HEK293 (cell line): ENCODE measurements around the gene CD79A.

Experiments
- BCL6B ChIP-seq: fragments of 450-650 bp; formaldehyde crosslinking; IDR thresholded peaks from 2 replicates; pipeline ENCODE4 v1.5.1; 2017; ENCODE audit warnings: missing biosample characterization, missing genetic modification characterization
- EGR2 ChIP-seq: fragments of 450-650 bp; formaldehyde crosslinking; IDR thresholded peaks from 2 replicates; pipeline ENCODE4 v1.5.1; 2016; ENCODE audit warnings: low read depth, missing biosample characterization, missing genetic modification characterization
- ELK4 ChIP-seq: IDR thresholded peaks from 2 replicates; pipeline ENCODE4 v1.6.1; 2011; ENCODE audit warnings: mild to moderate bottlenecking, low read depth, low read length, borderline replicate concordance
- GFI1B ChIP-seq: fragments of 450-650 bp; formaldehyde crosslinking; IDR thresholded peaks from 2 replicates; pipeline ENCODE4 v1.5.1; 2016; ENCODE audit warnings: missing biosample characterization, missing genetic modification characterization
- KLF10 ChIP-seq: fragments of 450-650 bp; IDR thresholded peaks from 2 replicates; pipeline ENCODE4 v1.5.1; 2018; ENCODE audit warnings: missing biosample characterization, mild to moderate bottlenecking, missing genetic modification characterization
- REST ChIP-seq: fragments of 450-650 bp; formaldehyde crosslinking; IDR thresholded peaks from 2 replicates; pipeline ENCODE4 v1.5.1; 2016; ENCODE audit warnings: missing biosample characterization, missing genetic modification characterization
- SCRT2 ChIP-seq: fragments of 450-650 bp; formaldehyde crosslinking; IDR thresholded peaks from 2 replicates; pipeline ENCODE4 v1.5.1; 2016; ENCODE audit warnings: missing biosample characterization, missing genetic modification characterization
- TCF7L2 ChIP-seq: IDR thresholded peaks from 2 replicates; pipeline ENCODE4 v1.6.1; 2011; ENCODE audit warnings: low read depth, mild to moderate bottlenecking, inconsistent platforms, low read length, moderate library complexity, borderline replicate concordance
- WT1 ChIP-seq: fragments of 450-650 bp; formaldehyde crosslinking; IDR thresholded peaks from 2 replicates; pipeline ENCODE4 v1.5.1; 2016; ENCODE audit warnings: missing biosample characterization, missing genetic modification characterization
- YY2 ChIP-seq: fragments of 450-650 bp; formaldehyde crosslinking; IDR thresholded peaks from 2 replicates; pipeline ENCODE4 v1.5.1; 2016; ENCODE audit warnings: missing biosample characterization, missing genetic modification characterization
- ZBTB1 ChIP-seq: fragments of 450-650 bp; formaldehyde crosslinking; IDR thresholded peaks from 2 replicates; pipeline ENCODE4 v1.5.1; 2016; ENCODE audit warnings: missing biosample characterization, missing genetic modification characterization
- ZFP3 ChIP-seq: fragments of 450-650 bp; formaldehyde crosslinking; IDR thresholded peaks from 2 replicates; pipeline ENCODE4 v1.5.1; 2016; ENCODE audit warnings: low read depth, missing biosample characterization, missing genetic modification characterization
- ZNF157 ChIP-seq: fragments of 450-650 bp; formaldehyde crosslinking; IDR thresholded peaks from 2 replicates; pipeline ENCODE4 v1.5.1; 2016; ENCODE audit warnings: missing biosample characterization, missing genetic modification characterization
- ZNF16 ChIP-seq: fragments of 450-650 bp; formaldehyde crosslinking; IDR thresholded peaks from 2 replicates; pipeline ENCODE4 v1.5.1; 2016; ENCODE audit warnings: low read depth, missing biosample characterization, missing genetic modification characterization
- ZNF184 ChIP-seq: fragments of 450-650 bp; IDR thresholded peaks from 2 replicates; pipeline ENCODE4 v1.5.1; 2018; ENCODE audit warnings: missing biosample characterization, mild to moderate bottlenecking, missing genetic modification characterization
- ZNF214 ChIP-seq: fragments of 450-650 bp; formaldehyde crosslinking; IDR thresholded peaks from 2 replicates; pipeline ENCODE4 v1.5.1; 2017; ENCODE audit warnings: missing biosample characterization, mild to moderate bottlenecking, missing genetic modification characterization, borderline replicate concordance
- ZNF23 ChIP-seq: fragments of 450-650 bp; formaldehyde crosslinking; IDR thresholded peaks from 2 replicates; pipeline ENCODE4 v1.5.1; 2016; ENCODE audit warnings: missing biosample characterization, missing genetic modification characterization, borderline replicate concordance
- ZNF239 ChIP-seq: fragments of 450-650 bp; formaldehyde crosslinking; IDR thresholded peaks from 2 replicates; pipeline ENCODE4 v1.5.1; 2016; ENCODE audit warnings: missing biosample characterization, missing genetic modification characterization
- ZNF24 ChIP-seq: fragments of 450-650 bp; formaldehyde crosslinking; IDR thresholded peaks from 2 replicates; pipeline ENCODE4 v1.5.1; 2016; ENCODE audit warnings: missing biosample characterization, missing genetic modification characterization
- ZNF311 ChIP-seq: fragments of 450-650 bp; formaldehyde crosslinking; IDR thresholded peaks from 2 replicates; pipeline ENCODE4 v1.5.1; 2017; ENCODE audit warnings: missing biosample characterization, missing genetic modification characterization, borderline replicate concordance
- ZNF37A ChIP-seq: fragments of 450-650 bp; IDR thresholded peaks from 2 replicates; pipeline ENCODE4 v1.5.1; 2018; ENCODE audit warnings: missing biosample characterization, missing genetic modification characterization
- ZNF391 ChIP-seq: fragments of 450-650 bp; formaldehyde crosslinking; IDR thresholded peaks from 2 replicates; pipeline ENCODE4 v1.5.1; 2016; ENCODE audit warnings: low read depth, missing biosample characterization, missing genetic modification characterization, borderline replicate concordance
- ZNF521 ChIP-seq: fragments of 450-650 bp; formaldehyde crosslinking; IDR thresholded peaks from 2 replicates; pipeline ENCODE4 v1.5.1; 2017; ENCODE audit warnings: missing biosample characterization, mild to moderate bottlenecking, missing genetic modification characterization
- ZNF529 ChIP-seq: fragments of 450-650 bp; formaldehyde crosslinking; IDR thresholded peaks from 2 replicates; pipeline ENCODE4 v1.5.1; 2017; ENCODE audit warnings: missing genetic modification characterization, missing biosample characterization; ENCODE audit not compliant: insufficient replicate concordance
- ZNF544 ChIP-seq: fragments of 450-650 bp; formaldehyde crosslinking; IDR thresholded peaks from 2 replicates; pipeline ENCODE4 v1.5.0; 2017; ENCODE audit warnings: missing biosample characterization, missing genetic modification characterization
- ZNF555 ChIP-seq: fragments of 450-650 bp; formaldehyde crosslinking; conservative IDR thresholded peaks from 2 replicates; pipeline ENCODE4 v1.5.1; 2017; ENCODE audit warnings: missing biosample characterization, mild to moderate bottlenecking, missing genetic modification characterization, inconsistent platforms
- ZNF600 ChIP-seq: fragments of 450-650 bp; formaldehyde crosslinking; IDR thresholded peaks from 2 replicates; pipeline ENCODE4 v1.5.1; 2016; ENCODE audit warnings: missing biosample characterization, missing genetic modification characterization
- ZNF623 ChIP-seq: fragments of 450-650 bp; formaldehyde crosslinking; IDR thresholded peaks from 2 replicates; pipeline ENCODE4 v1.5.1; 2016; ENCODE audit warnings: missing biosample characterization, missing genetic modification characterization
- ZNF626 ChIP-seq: fragments of 450-650 bp; sonication (Bioruptor Pico); formaldehyde crosslinking; IDR thresholded peaks from 2 replicates; pipeline ENCODE4 v1.5.1; 2018; ENCODE audit warnings: missing biosample characterization, missing genetic modification characterization, inconsistent platforms
- ZNF645 ChIP-seq: fragments of 450-650 bp; formaldehyde crosslinking; IDR thresholded peaks from 2 replicates; pipeline ENCODE4; 2016; ENCODE audit warnings: missing biosample characterization, missing genetic modification characterization
- ZNF664 ChIP-seq: fragments of 450-650 bp; formaldehyde crosslinking; IDR thresholded peaks from 2 replicates; pipeline ENCODE4 v1.5.1; 2016; ENCODE audit warnings: missing biosample characterization, missing genetic modification characterization
- ZNF768 ChIP-seq: fragments of 450-650 bp; formaldehyde crosslinking; IDR thresholded peaks from 2 replicates; pipeline ENCODE4 v1.5.1; 2018; ENCODE audit warnings: missing biosample characterization, mild to moderate bottlenecking, missing genetic modification characterization
- ZSCAN30 ChIP-seq: fragments of 450-650 bp; IDR thresholded peaks from 2 replicates; pipeline ENCODE4 v1.5.1; 2018; ENCODE audit warnings: missing biosample characterization, mild to moderate bottlenecking, missing genetic modification characterization, moderate library complexity
- ZSCAN4 ChIP-seq: fragments of 450-650 bp; formaldehyde crosslinking; IDR thresholded peaks from 2 replicates; pipeline ENCODE4 v1.5.1; 2017; ENCODE audit warnings: missing biosample characterization, missing genetic modification characterization

The CD79A gene

GRCh38 chr19:41918653-41919244 is 41.7 kb downstream of the CD79A start (continued):
- TF ChIP-seq ZNF311 (tag by site-specific recombination): peak; percentile 83; the same call in 1 of the 2 replicates
- no peak for TF ChIP-seq ZNF24 (tag by site-specific recombination)
- TF ChIP-seq ZNF555: no peak
- TF ChIP-seq ZSCAN30 (tag by site-specific recombination): no peak
- no peak for TF ChIP-seq GFI1B (tag by site-specific recombination)
- TF ChIP-seq ZSCAN4 (tag by site-specific recombination): no peak; the same call in none of the 2 replicates
- TF ChIP-seq YY2 (tag by site-specific recombination): no peak
- no peak for TF ChIP-seq SCRT2 (tag by site-specific recombination)
- peak; percentile 46; the same call in 1 of the 2 replicates for TF ChIP-seq ZNF157 (tag by site-specific recombination)
- TF ChIP-seq ZNF391 (tag by site-specific recombination): no peak
- TF ChIP-seq BCL6B (tag by site-specific recombination): peak; percentile 52; the same call in 1 of the 2 replicates
- no peak for TF ChIP-seq ZBTB1 (tag by site-specific recombination)
- no peak for TF ChIP-seq KLF10
- TF ChIP-seq EGR2: peak; percentile 54
- TF ChIP-seq REST (tag by site-specific recombination): no peak
- no peak for TF ChIP-seq ZFP3 (tag by site-specific recombination)
- no peak for TF ChIP-seq ELK4
- TF ChIP-seq ZNF23 (tag by site-specific recombination): no peak
- TF ChIP-seq ZNF16 (tag by site-specific recombination): no peak
- no peak for TF ChIP-seq WT1 (tag by site-specific recombination)
- TF ChIP-seq TCF7L2: no peak
- TF ChIP-seq ZNF623 (tag by site-specific recombination): no peak
- TF ChIP-seq ZNF544: peak; percentile 61; the same call in 1 of the 2 replicates
- no peak; the same call in 1 of the 2 replicates for TF ChIP-seq ZNF768 (tag by site-specific recombination)
- no peak for TF ChIP-seq ZNF214 (tag by site-specific recombination)
- TF ChIP-seq ZNF239 (tag by site-specific recombination): 0 out of 2 replicates have a peak, but pooled peaks have one; percentile 45
- no peak for TF ChIP-seq ZNF529 (tag by site-specific recombination)
- no peak for TF ChIP-seq ZNF645
- no peak for TF ChIP-seq ZNF600 (tag by site-specific recombination)
- TF ChIP-seq ZNF626 (tag by site-specific recombination): no peak
- TF ChIP-seq ZNF521 (tag by site-specific recombination): 0 out of 2 replicates have a peak, but pooled peaks have one; percentile 15
- no peak for TF ChIP-seq ZNF664 (tag by site-specific recombination)
- no peak for TF ChIP-seq ZNF37A (tag by site-specific recombination)
- TF ChIP-seq ZNF184 (tag by site-specific recombination): no peak
